H9 (cell line): Measurements from ENCODE around the gene ARMC10. TPM values are rescaled to one million over a fixed set of nuclear protein-coding genes. Genes with fewer than 3 reads are reported as not detected.

Experiments
- DNase-seq: peaks from one replicate; pipeline ENCODE4 v3.0.0-alpha.2; 2017
- H2AFZ ChIP-seq: one replicate; pipeline ENCODE4 v1.6.1; 2013; ENCODE audit warnings: mild to moderate bottlenecking, low read length, control low read depth, moderate library complexity
- H2AK5ac ChIP-seq: 2 replicates; pipeline ENCODE4 v1.6.1; 2013; ENCODE audit warnings: low read length, control low read depth, mixed read lengths; ENCODE audit not compliant: insufficient read length
- H2BK120ac ChIP-seq: one replicate; pipeline ENCODE4 v1.6.1; 2013; ENCODE audit warnings: low read depth, mild to moderate bottlenecking, low read length, control low read depth, inconsistent platforms; ENCODE audit not compliant: poor library complexity, severe bottlenecking
- H2BK12ac ChIP-seq: 2 replicates; pipeline ENCODE4 v1.6.1; 2013; ENCODE audit warnings: low read length, control low read depth, mixed read lengths, low read depth; ENCODE audit not compliant: insufficient read length
- H2BK15ac ChIP-seq: 2 replicates; pipeline ENCODE4 v1.6.1; 2013; ENCODE audit warnings: low read depth, low read length, control low read depth
- H2BK20ac ChIP-seq: one replicate; pipeline ENCODE4 v1.6.1; 2013; ENCODE audit warnings: low read depth, mild to moderate bottlenecking, low read length, control low read depth, inconsistent platforms; ENCODE audit not compliant: poor library complexity, severe bottlenecking
- H2BK5ac ChIP-seq: 2 replicates; pipeline ENCODE4 v1.6.1; 2013; ENCODE audit warnings: low read length, control low read depth, mixed read lengths; ENCODE audit not compliant: insufficient read length
- H3K14ac ChIP-seq: 2 replicates; pipeline ENCODE4 v1.6.1; 2013; ENCODE audit warnings: low read length, control low read depth; ENCODE audit not compliant: insufficient read depth
- H3K18ac ChIP-seq: 2 replicates; pipeline ENCODE4 v1.6.1; 2013; ENCODE audit warnings: low read depth, mild to moderate bottlenecking, mixed read lengths, low read length, control low read depth; ENCODE audit not compliant: insufficient read length
- H3K23ac ChIP-seq: 2 replicates; pipeline ENCODE4 v1.6.1; 2013; ENCODE audit warnings: low read length, control low read depth, mixed read lengths, low read depth; ENCODE audit not compliant: insufficient read length
- H3K23me2 ChIP-seq: 2 replicates; pipeline ENCODE4 v1.6.1; 2013; ENCODE audit warnings: low read depth, mild to moderate bottlenecking, mixed read lengths, low read length, control low read depth; ENCODE audit not compliant: insufficient read length, poor library complexity, severe bottlenecking
- H3K27ac ChIP-seq: 2 replicates; pipeline ENCODE4 v1.5.1; 2013; ENCODE audit warnings: low read length, control low read depth, mixed read lengths, low read depth; ENCODE audit not compliant: insufficient read length
- H3K27me3 ChIP-seq: 2 replicates; pipeline ENCODE4 v1.6.1; 2013; ENCODE audit warnings: low read length, control low read depth, inconsistent platforms; ENCODE audit not compliant: insufficient read depth
- H3K4ac ChIP-seq: 2 replicates; pipeline ENCODE4 v1.6.1; 2013; ENCODE audit warnings: low read depth, mild to moderate bottlenecking, control low read depth, inconsistent platforms, low read length, moderate library complexity
- H3K4me1 ChIP-seq: 2 replicates; pipeline ENCODE4 v1.6.1; 2013; ENCODE audit warnings: low read length, control low read depth, inconsistent platforms; ENCODE audit not compliant: insufficient read depth
- H3K4me2 ChIP-seq: 2 replicates; pipeline ENCODE4 v1.6.1; 2013; ENCODE audit warnings: low read length, control low read depth, mixed read lengths; ENCODE audit not compliant: insufficient read length, insufficient read depth
- H3K56ac ChIP-seq: 2 replicates; pipeline ENCODE4 v1.6.1; 2013; ENCODE audit warnings: low read depth, mild to moderate bottlenecking, mixed read lengths, low read length, control low read depth; ENCODE audit not compliant: insufficient read length
- H3K79me1 ChIP-seq: 2 replicates; pipeline ENCODE4 v1.6.1; 2013; ENCODE audit warnings: low read depth, mild to moderate bottlenecking, moderate library complexity, low read length, control low read depth, inconsistent platforms; ENCODE audit not compliant: insufficient read depth, poor library complexity, severe bottlenecking
- H3K79me2 ChIP-seq: 2 replicates; pipeline ENCODE4 v1.6.1; 2013; ENCODE audit warnings: low read length, control low read depth, inconsistent platforms; ENCODE audit not compliant: insufficient read depth
- H3K9ac ChIP-seq: 2 replicates; pipeline ENCODE4 v1.6.1; 2013; ENCODE audit warnings: low read length, control low read depth, mixed read lengths; ENCODE audit not compliant: insufficient read length; ENCODE audit errors: extremely low read depth
- H3K9me3 ChIP-seq: one replicate; pipeline ENCODE4 v1.6.1; 2013; ENCODE audit warnings: low read depth, low read length, inconsistent platforms; ENCODE audit not compliant: control insufficient read depth
- H3T11ph ChIP-seq: one replicate; pipeline ENCODE4 v1.6.1; 2013; ENCODE audit warnings: mild to moderate bottlenecking, low read length, control low read depth, inconsistent platforms
- H4K20me1 ChIP-seq: one replicate; pipeline ENCODE4 v1.6.1; 2013; ENCODE audit not compliant: control insufficient read depth, insufficient read length, insufficient read depth
- H4K5ac ChIP-seq: 2 replicates; pipeline ENCODE4 v1.6.1; 2013; ENCODE audit warnings: low read depth, mild to moderate bottlenecking, mixed read lengths, low read length, control low read depth; ENCODE audit not compliant: insufficient read length
- H4K8ac ChIP-seq: replicated peaks from 2 replicates; pipeline ENCODE4 v1.6.1; 2013; ENCODE audit warnings: low read length, control low read depth, mixed read lengths, low read depth; ENCODE audit not compliant: insufficient read length
- H4K91ac ChIP-seq: 2 replicates; pipeline ENCODE4 v1.6.1; 2013; ENCODE audit warnings: low read depth, mild to moderate bottlenecking, moderate library complexity, mixed read lengths, low read length, control low read depth; ENCODE audit not compliant: insufficient read length
- H3K27ac Mint-ChIP-seq, 3 experiments: 2 replicates in 2 of 3; 3 replicates in 1 of 3; pipeline ENCODE4 v1.8.0; 2020 to 2021; ENCODE audit warnings: mixed read lengths in 3 of 3, mild to moderate bottlenecking in 1 of 3, moderate library complexity in 1 of 3
- H3K27me3 Mint-ChIP-seq: 2 replicates; pipeline ENCODE4 v1.8.0; 2021; ENCODE audit warnings: low read depth, mild to moderate bottlenecking, moderate library complexity, mixed read lengths
- H3K36me3 Mint-ChIP-seq, 3 experiments: 2 replicates in 2 of 3; 3 replicates in 1 of 3; pipeline ENCODE4 v1.8.0; 2020 to 2021; ENCODE audit warnings: low read depth in 3 of 3, mixed read lengths in 3 of 3; ENCODE audit not compliant: insufficient read depth in 1 of 3
- H3K4me1 Mint-ChIP-seq, 2 experiments: 2 replicates each; pipeline ENCODE4 v1.8.0; 2020; ENCODE audit warnings: mixed read lengths in 2 of 2
- H3K4me3 Mint-ChIP-seq, 2 experiments: 2 replicates in 1 of 2; 3 replicates in 1 of 2; pipeline ENCODE4 v1.8.0; 2020 to 2021; ENCODE audit warnings: mild to moderate bottlenecking in 2 of 2, mixed read lengths in 2 of 2, moderate library complexity in 1 of 2
- H3K9me3 Mint-ChIP-seq, 2 experiments: 2 replicates in 1 of 2; 3 replicates in 1 of 2; pipeline ENCODE4 v1.8.0; 2020; ENCODE audit warnings: mild to moderate bottlenecking in 2 of 2, mixed read lengths in 2 of 2, moderate library complexity in 1 of 2
- WGBS: extraction: QIAGEN DNeasy Blood & Tissue Kit; methylation state at CpG from one replicate; pipeline ENCODE4 v1.1.7; 2013; ENCODE audit warnings: missing lambda C conversion rate, low lambda C conversion rate, mixed read lengths; ENCODE audit not compliant: insufficient read length; ENCODE audit errors: extremely low coverage; 5-methylcytosine and 5-hydroxymethylcytosine counted together
- total RNA-seq: library from RNA; stranded (reverse); gene quantifications from 2 replicates; pipeline ENCODE4 v1.2.1, GENCODE V29; 2021
- TF ChIP-seq, protein P1 (sequence below): fragments of 200-600 bp; sonication (generic); conservative IDR thresholded peaks from 3 replicates; pipeline ENCODE4 v1.8.0; 2021; ENCODE audit warnings: antibody characterized with exemption, mild to moderate bottlenecking

ARMC10 gene
- total RNA-seq, 1 experiment from 2014 or later: 46.8 TPM

DNA sequence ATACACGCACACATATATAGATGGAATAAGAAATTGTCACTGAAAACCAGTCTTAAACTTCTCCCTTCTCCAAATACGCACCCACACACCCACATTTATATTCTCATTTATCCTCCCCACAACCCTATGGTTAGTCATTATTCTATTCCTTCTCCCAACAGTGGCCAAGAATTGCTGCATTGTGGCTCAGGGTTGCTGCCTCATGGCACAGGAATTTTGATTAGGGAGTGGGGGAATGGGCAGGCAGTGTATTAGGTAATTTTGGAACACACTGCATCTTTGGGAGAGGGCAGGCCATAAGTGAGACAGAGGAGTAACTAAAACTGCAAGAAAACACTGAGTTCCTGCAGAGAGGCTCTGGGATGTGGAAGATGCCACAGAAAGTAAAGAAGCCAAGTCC lies 38.2 kb downstream of the ARMC10 start:
- peaks cover 0 to 2% of the 10 kb centered on the region in 2 experiments; a peak in 1 of 5 replicates for H3K9me3 Mint-ChIP-seq
- Histone ChIP-seq H4K91ac (no peak overlapping the region), H3K9ac (no peak overlapping the region), H3K27me3 (no peaks in the 10 kb centered on the region), H3K18ac (no peak overlapping the region), H4K20me1 (no peaks in the 10 kb centered on the region), H3K23ac (no peak overlapping the region), H3K4ac (no peak overlapping the region), H3T11ph (no peak overlapping the region), H3K9me3 (no peaks in the 10 kb centered on the region), H3K14ac (no peak overlapping the region), H4K8ac (no peak overlapping the region), H2AFZ (no peak overlapping the region), H3K4me2 (no peak overlapping the region), H3K4me1 (no peaks in the 10 kb centered on the region), H3K79me2 (no peaks in the 10 kb centered on the region), H3K27ac (no peak overlapping the region), H2BK5ac (no peak overlapping the region), H3K23me2 (no peaks in the 10 kb centered on the region), H2BK20ac (no peak overlapping the region), H3K56ac (no peak overlapping the region), H2BK120ac (no peak overlapping the region), H3K79me1 (no peaks in the 10 kb centered on the region), H4K5ac (no peak overlapping the region), H2AK5ac (no peak overlapping the region), H2BK15ac (no peak overlapping the region), H2BK12ac (no peak overlapping the region)
- 100% methylated on average over 1 of the region's 2 CpGs for WGBS
- H3K36me3 Mint-ChIP-seq: peaks cover 19 to 25% (median 24%) of the 10 kb centered on the region in 3 experiments; a peak in 6 of 7 replicates
- no peak for DNase-seq
- H3K4me1 Mint-ChIP-seq: no peaks in the 10 kb centered on the region
- TF ChIP-seq, protein P1, sequence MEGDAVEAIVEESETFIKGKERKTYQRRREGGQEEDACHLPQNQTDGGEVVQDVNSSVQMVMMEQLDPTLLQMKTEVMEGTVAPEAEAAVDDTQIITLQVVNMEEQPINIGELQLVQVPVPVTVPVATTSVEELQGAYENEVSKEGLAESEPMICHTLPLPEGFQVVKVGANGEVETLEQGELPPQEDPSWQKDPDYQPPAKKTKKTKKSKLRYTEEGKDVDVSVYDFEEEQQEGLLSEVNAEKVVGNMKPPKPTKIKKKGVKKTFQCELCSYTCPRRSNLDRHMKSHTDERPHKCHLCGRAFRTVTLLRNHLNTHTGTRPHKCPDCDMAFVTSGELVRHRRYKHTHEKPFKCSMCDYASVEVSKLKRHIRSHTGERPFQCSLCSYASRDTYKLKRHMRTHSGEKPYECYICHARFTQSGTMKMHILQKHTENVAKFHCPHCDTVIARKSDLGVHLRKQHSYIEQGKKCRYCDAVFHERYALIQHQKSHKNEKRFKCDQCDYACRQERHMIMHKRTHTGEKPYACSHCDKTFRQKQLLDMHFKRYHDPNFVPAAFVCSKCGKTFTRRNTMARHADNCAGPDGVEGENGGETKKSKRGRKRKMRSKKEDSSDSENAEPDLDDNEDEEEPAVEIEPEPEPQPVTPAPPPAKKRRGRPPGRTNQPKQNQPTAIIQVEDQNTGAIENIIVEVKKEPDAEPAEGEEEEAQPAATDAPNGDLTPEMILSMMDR: no peak
- no peak overlapping the region for H3K4me3 Mint-ChIP-seq
- H3K27me3 Mint-ChIP-seq: no peaks in the 10 kb centered on the region
- H3K27ac Mint-ChIP-seq: no peak overlapping the region; a peak in 1 of 7 replicates
